Chondrocyte (in vitro differentiated cells): ENCODE data around the gene WDR20. TPM values are rescaled to one million over a fixed set of nuclear protein-coding genes. Genes with fewer than 3 reads are reported as not detected.
"Not testable (repeated sequence)": the region's sequence is repeated elsewhere in the genome, so short reads cannot be mapped to it uniquely, and the experiment has no call there.

ENCODE experiments used
- DNase-seq: peaks from one replicate; pipeline ENCODE4 v3.0.0; 2021; ENCODE audit warnings: mixed read lengths, low spot score
- H3K27ac Mint-ChIP-seq: one replicate; pipeline ENCODE4 v1.8.0; 2021; ENCODE audit warnings: mild to moderate bottlenecking, moderate library complexity, mixed read lengths; ENCODE audit not compliant: unreplicated experiment
- H3K27me3 Mint-ChIP-seq: 2 replicates; pipeline ENCODE4 v1.8.0; 2021; ENCODE audit warnings: low read depth, mixed read lengths
- H3K36me3 Mint-ChIP-seq: 2 replicates; pipeline ENCODE4 v1.8.0; 2021; ENCODE audit warnings: low read depth, mixed read lengths
- H3K4me1 Mint-ChIP-seq: 2 replicates; pipeline ENCODE4 v1.8.0; 2021; ENCODE audit warnings: low read depth, mild to moderate bottlenecking, mixed read lengths
- H3K4me3 Mint-ChIP-seq: one replicate; pipeline ENCODE4 v1.8.0; 2021; ENCODE audit warnings: mild to moderate bottlenecking, moderate library complexity, mixed read lengths; ENCODE audit not compliant: unreplicated experiment
- H3K9me3 Mint-ChIP-seq: 2 replicates; pipeline ENCODE4 v1.8.0; 2021; ENCODE audit warnings: low read depth, mixed read lengths
- CTCF ChIP-seq: fragments of 200-600 bp; sonication (generic); IDR thresholded peaks from 2 replicates; pipeline ENCODE4 v1.5.0; 2021; ENCODE audit warnings: antibody characterized with exemption, mild to moderate bottlenecking, moderate library complexity
- total RNA-seq: library from RNA; stranded (reverse); gene quantifications from 3 replicates; pipeline ENCODE4 v1.2.1, GENCODE V29; 2021

WDR20 gene
- total RNA-seq, 1 donor from 2014 or later: 23.0 TPM

GRCh38 chr14:102162487-102162886 is 22.8 kb downstream of the WDR20 start:
- Mint-ChIP-seq H3K4me3 (no peak overlapping the region), H3K27me3 (no peaks in the 10 kb centered on the region), H3K4me1 (peaks cover 21% of the 10 kb centered on the region), H3K36me3 (peaks cover 1% of the 10 kb centered on the region), H3K9me3 (no peaks in the 10 kb centered on the region), H3K27ac (no peak overlapping the region)
- DNase-seq: no peak
- TF ChIP-seq CTCF: no peak

- Mint-ChIP-seq H3K27me3 (no peaks in the 10 kb centered on the region), H3K4me3 (no peak overlapping the region), H3K4me1 (peaks cover 19% of the 10 kb centered on the region), H3K36me3 (peaks cover 2% of the 10 kb centered on the region), H3K27ac (peak overlapping the region; percentile 55), H3K9me3 (no peaks in the 10 kb centered on the region)
- no peak for TF ChIP-seq CTCF
- DNase-seq: no peak
Observed at GRCh38 chr14:102164241-102164641, 24.5 kb downstream of the WDR20 start.

- Mint-ChIP-seq H3K27ac (no peak overlapping the region), H3K4me1 (peaks cover 19% of the 10 kb centered on the region), H3K9me3 (no peaks in the 10 kb centered on the region), H3K36me3 (peaks cover 2% of the 10 kb centered on the region), H3K27me3 (no peaks in the 10 kb centered on the region), H3K4me3 (no peak overlapping the region)
- no peak for DNase-seq
- TF ChIP-seq CTCF: no peak
Observed at GRCh38 chr14:102164965-102165364, 25.3 kb downstream of the WDR20 start.

GRCh38 chr14:102170061-102170460 is 30.4 kb downstream of the WDR20 start:
- no peak overlapping the region for H3K27ac Mint-ChIP-seq
- TF ChIP-seq CTCF: no peak
- DNase-seq: no peak

GRCh38 chr14:102171173-102172020 is 31.7 kb downstream of the WDR20 start:
- H3K27me3 Mint-ChIP-seq: no peaks in the 10 kb centered on the region
- no peak for DNase-seq
- peaks cover 2% of the 10 kb centered on the region for H3K36me3 Mint-ChIP-seq
- H3K27ac Mint-ChIP-seq: no peak overlapping the region
- TF ChIP-seq CTCF: no peak
- no peaks in the 10 kb centered on the region for H3K9me3 Mint-ChIP-seq
- no peak overlapping the region for H3K4me3 Mint-ChIP-seq
- peaks cover 9% of the 10 kb centered on the region for H3K4me1 Mint-ChIP-seq

More at GRCh38 chr14:102170061-102170460, 30.4 kb downstream of the WDR20 start:
- Mint-ChIP-seq H3K4me3 (no peak overlapping the region), H3K4me1 (peaks cover 8% of the 10 kb centered on the region), H3K36me3 (peaks cover 2% of the 10 kb centered on the region), H3K27me3 (no peaks in the 10 kb centered on the region), H3K9me3 (no peaks in the 10 kb centered on the region)

- not testable (repeated sequence) for H3K4me1 Mint-ChIP-seq, H3K9me3 Mint-ChIP-seq, H3K27me3 Mint-ChIP-seq, H3K36me3 Mint-ChIP-seq, H3K4me3 Mint-ChIP-seq, H3K27ac Mint-ChIP-seq, DNase-seq
Observed at GRCh38 chr14:102172021-102172272, 32.2 kb downstream of the WDR20 start.

- not testable (repeated sequence) for H3K4me3 Mint-ChIP-seq, H3K9me3 Mint-ChIP-seq, H3K27me3 Mint-ChIP-seq, H3K36me3 Mint-ChIP-seq, DNase-seq, H3K27ac Mint-ChIP-seq
- peaks cover 14% of the 10 kb centered on the region for H3K4me1 Mint-ChIP-seq
Observed at GRCh38 chr14:102172721-102173120, 33.0 kb downstream of the WDR20 start.
